Nephron progenitor cell (in vitro differentiated cells): ENCODE data around the gene ZNF280C.

Source experiments
- DNase-seq: peaks from one replicate; pipeline ENCODE4 v3.0.0; 2021
- H3K27ac Mint-ChIP-seq: 2 replicates; pipeline ENCODE4 v1.8.0; 2021; ENCODE audit warnings: mild to moderate bottlenecking, moderate library complexity, mixed read lengths
- H3K27me3 Mint-ChIP-seq: 2 replicates; pipeline ENCODE4 v1.8.0; 2021; ENCODE audit warnings: mild to moderate bottlenecking, low read depth, mixed read lengths; ENCODE audit not compliant: poor library complexity
- H3K36me3 Mint-ChIP-seq: 2 replicates; pipeline ENCODE4 v1.8.0; 2021; ENCODE audit warnings: low read depth, mixed read lengths
- H3K4me1 Mint-ChIP-seq: 2 replicates; pipeline ENCODE4 v1.8.0; 2021; ENCODE audit warnings: mixed read lengths
- H3K4me3 Mint-ChIP-seq: 2 replicates; pipeline ENCODE4 v1.8.0; 2021; ENCODE audit warnings: mild to moderate bottlenecking, moderate library complexity, mixed read lengths
- H3K9me3 Mint-ChIP-seq: 2 replicates; pipeline ENCODE4 v1.8.0; 2021; ENCODE audit warnings: mild to moderate bottlenecking, moderate library complexity, mixed read lengths
- TF ChIP-seq, protein P1 (sequence below): fragments of 200-600 bp; sonication (generic); IDR thresholded peaks from 2 replicates; pipeline ENCODE4 v1.5.0; 2021; ENCODE audit warnings: antibody characterized with exemption

The ZNF280C gene

DNA sequence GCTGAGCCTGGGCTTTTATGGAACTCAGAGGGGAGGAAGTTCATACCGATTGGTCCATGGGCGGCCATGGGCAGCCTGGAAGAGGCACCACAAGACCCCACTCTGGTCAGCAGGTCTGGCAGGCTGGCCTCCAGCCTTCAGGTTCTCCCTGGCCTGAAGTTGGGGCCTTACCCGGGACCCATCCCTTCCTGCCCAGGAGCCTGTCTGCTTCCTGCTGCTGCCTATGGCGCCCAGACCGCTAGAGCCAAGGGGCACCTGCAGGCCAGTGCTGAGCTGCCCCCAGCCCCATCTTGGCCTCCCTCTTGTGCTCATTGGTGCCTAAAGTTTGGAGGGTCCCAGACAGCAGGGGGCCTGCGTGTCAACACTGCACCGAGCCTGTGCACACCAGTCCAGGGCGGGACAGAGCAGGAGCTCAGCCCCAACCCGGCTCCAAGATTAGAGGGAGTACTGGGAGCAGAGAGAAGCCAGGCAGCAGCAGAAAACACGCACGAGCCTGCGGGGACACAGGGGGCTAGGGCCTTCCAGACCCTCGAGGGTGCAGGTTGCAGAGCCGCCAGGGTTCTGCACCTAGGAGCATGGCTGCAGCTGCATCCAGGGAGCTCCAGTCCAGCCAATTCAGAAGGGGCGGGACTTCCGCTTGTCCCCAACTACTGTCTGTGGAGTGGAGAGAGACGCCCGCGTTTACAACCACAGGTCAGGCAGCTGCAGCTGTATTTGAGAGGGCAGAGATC, 30.7 kb upstream of the ZNF280C start:
- TF ChIP-seq, protein P1, sequence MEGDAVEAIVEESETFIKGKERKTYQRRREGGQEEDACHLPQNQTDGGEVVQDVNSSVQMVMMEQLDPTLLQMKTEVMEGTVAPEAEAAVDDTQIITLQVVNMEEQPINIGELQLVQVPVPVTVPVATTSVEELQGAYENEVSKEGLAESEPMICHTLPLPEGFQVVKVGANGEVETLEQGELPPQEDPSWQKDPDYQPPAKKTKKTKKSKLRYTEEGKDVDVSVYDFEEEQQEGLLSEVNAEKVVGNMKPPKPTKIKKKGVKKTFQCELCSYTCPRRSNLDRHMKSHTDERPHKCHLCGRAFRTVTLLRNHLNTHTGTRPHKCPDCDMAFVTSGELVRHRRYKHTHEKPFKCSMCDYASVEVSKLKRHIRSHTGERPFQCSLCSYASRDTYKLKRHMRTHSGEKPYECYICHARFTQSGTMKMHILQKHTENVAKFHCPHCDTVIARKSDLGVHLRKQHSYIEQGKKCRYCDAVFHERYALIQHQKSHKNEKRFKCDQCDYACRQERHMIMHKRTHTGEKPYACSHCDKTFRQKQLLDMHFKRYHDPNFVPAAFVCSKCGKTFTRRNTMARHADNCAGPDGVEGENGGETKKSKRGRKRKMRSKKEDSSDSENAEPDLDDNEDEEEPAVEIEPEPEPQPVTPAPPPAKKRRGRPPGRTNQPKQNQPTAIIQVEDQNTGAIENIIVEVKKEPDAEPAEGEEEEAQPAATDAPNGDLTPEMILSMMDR = no peak
- no peak for DNase-seq
- H3K27me3 Mint-ChIP-seq = no peaks in the 10 kb centered on the region
- H3K4me1 Mint-ChIP-seq = peaks cover 7% of the 10 kb centered on the region
- H3K36me3 Mint-ChIP-seq = no peaks in the 10 kb centered on the region
- H3K9me3 Mint-ChIP-seq = peaks cover 31% of the 10 kb centered on the region
- H3K27ac Mint-ChIP-seq = no peak overlapping the region
- no peak overlapping the region for H3K4me3 Mint-ChIP-seq

DNA sequence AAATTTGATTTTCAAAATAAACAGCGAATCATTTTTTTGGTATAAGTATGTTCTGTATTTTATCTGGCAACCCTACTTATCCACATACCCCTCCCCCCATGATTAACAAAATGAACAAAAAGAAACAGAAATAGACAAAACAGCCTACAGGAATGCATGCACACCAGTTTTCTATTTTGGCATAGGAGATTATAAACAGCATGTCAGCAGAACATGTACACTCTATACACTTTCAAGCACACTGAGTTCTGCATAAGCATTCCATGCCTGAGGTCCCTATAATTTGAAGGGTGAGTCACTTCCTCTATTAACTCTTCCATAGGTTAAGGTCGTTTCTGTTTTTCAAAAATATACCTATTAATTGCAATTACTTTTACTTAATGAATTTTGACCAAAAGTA, 28.0 kb upstream of the ZNF280C start:
- no peaks in the 10 kb centered on the region for H3K36me3 Mint-ChIP-seq
- no peak overlapping the region for H3K27ac Mint-ChIP-seq
- TF ChIP-seq, protein P1 = no peak
- peaks cover 7% of the 10 kb centered on the region for H3K4me1 Mint-ChIP-seq
- no peaks in the 10 kb centered on the region for H3K27me3 Mint-ChIP-seq
- H3K9me3 Mint-ChIP-seq = peaks cover 42% of the 10 kb centered on the region
- DNase-seq = no peak
- H3K4me3 Mint-ChIP-seq = no peak overlapping the region

DNA sequence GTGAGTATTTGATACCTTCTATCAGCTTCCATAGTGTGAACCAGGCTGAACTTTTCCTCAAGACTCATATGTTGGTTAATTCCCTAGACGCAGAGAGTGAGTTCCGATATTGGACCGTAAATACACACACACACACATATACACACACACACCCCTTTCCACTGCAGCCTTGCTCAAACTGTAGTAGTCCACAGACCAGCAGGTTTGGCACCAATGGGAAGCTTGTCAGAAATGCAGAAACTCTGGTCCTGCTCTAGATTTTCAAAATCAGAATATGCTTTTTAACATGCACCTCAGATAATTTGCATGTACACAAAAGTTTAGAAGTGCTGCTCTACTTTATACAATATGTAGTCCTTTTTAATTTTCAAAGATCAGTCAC, 27.6 kb upstream of the ZNF280C start:
- Mint-ChIP-seq H3K27me3 (no peaks in the 10 kb centered on the region), H3K4me1 (peaks cover 7% of the 10 kb centered on the region), H3K27ac (no peak overlapping the region), H3K36me3 (no peaks in the 10 kb centered on the region), H3K4me3 (no peak overlapping the region), H3K9me3 (peaks cover 42% of the 10 kb centered on the region)
- TF ChIP-seq, protein P1 = no peak
- DNase-seq = no peak

DNA sequence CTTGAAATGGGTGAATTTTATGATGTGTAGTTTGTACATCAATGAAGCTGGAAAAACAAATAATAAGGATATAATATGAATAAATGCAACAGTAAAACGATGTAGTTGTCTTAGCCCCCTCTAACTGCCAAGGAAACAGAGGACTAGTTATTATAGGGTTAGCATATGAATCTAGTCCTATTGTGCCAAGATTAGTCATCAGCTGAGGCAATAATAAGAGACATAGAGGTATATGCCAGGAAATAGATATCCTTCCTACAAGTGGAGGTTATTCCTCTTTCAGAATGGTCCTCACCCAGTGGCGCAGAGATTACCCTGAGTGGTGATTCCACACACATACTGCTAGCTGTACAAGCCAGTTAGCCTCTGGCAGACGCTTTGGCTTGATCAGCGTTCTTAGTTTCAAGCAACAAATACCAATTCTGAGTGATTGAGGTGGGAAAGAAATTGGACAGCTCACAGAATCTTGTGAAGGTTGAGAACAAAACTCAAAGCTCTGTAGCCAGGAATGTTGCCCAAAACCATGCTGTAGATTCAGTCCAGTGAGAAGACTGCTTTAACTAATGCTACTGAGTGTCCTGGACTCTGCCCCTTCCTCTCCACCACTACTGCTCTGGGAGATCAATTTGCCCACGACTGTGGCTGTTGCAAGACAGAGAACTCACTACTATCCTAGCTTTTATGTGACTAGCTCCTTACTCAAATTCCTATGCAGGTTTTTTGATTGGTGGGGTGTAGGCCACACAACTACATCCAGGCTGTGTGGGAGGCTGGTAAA, 27.0 kb upstream of the ZNF280C start:
- H3K36me3 Mint-ChIP-seq = no peaks in the 10 kb centered on the region
- H3K27me3 Mint-ChIP-seq = no peaks in the 10 kb centered on the region
- no peak overlapping the region for H3K4me3 Mint-ChIP-seq
- peaks cover 45% of the 10 kb centered on the region for H3K9me3 Mint-ChIP-seq
- no peak overlapping the region for H3K27ac Mint-ChIP-seq
- TF ChIP-seq, protein P1 = no peak
- peaks cover 7% of the 10 kb centered on the region for H3K4me1 Mint-ChIP-seq
- DNase-seq = no peak

DNA sequence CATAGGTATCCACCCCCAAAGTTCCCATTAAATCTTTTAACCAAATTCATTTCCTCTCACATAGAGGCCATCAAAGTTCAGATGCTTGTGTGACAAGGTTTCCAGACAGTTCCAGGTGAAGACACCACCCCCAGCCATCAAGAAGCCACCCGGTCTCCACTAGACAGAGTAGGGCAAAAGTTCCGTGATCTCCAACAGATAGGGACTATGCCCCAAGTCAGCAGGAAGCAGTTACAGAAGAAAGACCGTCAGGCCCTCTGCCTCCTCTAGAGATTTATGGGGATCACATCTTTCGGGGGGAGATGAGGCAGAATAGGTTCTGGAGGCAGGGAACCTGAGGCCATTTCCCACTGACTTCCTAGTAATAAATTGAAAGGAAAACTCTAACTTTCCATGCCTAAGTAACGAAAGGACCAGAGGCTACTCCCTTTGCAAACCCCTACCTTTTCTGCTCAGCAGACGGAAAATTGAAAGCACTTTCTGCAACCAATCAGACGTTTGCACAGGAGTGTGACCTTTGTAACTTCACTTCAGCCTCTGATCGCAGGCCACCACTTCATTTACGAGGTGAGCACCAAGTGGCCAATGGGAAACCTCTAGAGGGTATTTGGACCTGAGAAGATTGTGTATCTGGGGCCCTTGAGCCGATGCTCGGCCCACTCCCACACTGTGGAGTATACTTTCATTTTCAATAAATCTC, 18.5 kb upstream of the ZNF280C start:
- Mint-ChIP-seq H3K4me1 (peaks cover 10% of the 10 kb centered on the region), H3K9me3 (peaks cover 29% of the 10 kb centered on the region), H3K27me3 (peaks cover 3% of the 10 kb centered on the region), H3K27ac (no peak overlapping the region), H3K36me3 (no peaks in the 10 kb centered on the region), H3K4me3 (no peak overlapping the region)
- no peak for DNase-seq
- TF ChIP-seq, protein P1 = no peak
